Loucy (cell line): Measurements from ENCODE around the gene DUSP23.

Experiments
- EZH2phosphoT487 ChIP-seq: fragments of 200-600 bp; IDR thresholded peaks from 2 replicates; pipeline ENCODE4 v1.6.1; 2018; ENCODE audit warnings: antibody characterized with exemption, mild to moderate bottlenecking, moderate library complexity, borderline replicate concordance
- TF ChIP-seq, protein P1 (sequence below): fragments of 200-600 bp; sonication (generic); conservative IDR thresholded peaks from 2 replicates; pipeline ENCODE4 v1.5.1; 2014; ENCODE audit warnings: mild to moderate bottlenecking, antibody characterized with exemption, low read length

DNA sequence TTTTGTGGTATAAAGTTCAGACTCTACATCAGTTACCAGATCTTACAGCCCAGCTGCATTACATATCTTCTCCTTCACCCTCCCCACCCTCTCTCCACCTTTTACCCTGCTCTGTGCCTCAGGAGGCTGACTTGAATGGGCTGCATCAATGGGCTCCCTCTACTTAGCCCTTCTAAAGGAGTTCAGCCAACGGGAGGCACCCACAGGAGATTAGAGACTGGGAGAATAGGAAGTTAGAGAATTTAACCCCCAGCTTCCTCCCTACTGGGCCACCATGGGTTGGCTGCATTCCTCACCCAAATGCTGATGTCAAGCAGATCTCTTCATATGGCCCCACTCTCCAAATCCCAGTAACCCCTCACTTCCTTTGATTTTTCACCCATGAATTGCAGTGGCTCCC is 17.1 kb upstream of the DUSP23 start:
- TF ChIP-seq, protein P1, sequence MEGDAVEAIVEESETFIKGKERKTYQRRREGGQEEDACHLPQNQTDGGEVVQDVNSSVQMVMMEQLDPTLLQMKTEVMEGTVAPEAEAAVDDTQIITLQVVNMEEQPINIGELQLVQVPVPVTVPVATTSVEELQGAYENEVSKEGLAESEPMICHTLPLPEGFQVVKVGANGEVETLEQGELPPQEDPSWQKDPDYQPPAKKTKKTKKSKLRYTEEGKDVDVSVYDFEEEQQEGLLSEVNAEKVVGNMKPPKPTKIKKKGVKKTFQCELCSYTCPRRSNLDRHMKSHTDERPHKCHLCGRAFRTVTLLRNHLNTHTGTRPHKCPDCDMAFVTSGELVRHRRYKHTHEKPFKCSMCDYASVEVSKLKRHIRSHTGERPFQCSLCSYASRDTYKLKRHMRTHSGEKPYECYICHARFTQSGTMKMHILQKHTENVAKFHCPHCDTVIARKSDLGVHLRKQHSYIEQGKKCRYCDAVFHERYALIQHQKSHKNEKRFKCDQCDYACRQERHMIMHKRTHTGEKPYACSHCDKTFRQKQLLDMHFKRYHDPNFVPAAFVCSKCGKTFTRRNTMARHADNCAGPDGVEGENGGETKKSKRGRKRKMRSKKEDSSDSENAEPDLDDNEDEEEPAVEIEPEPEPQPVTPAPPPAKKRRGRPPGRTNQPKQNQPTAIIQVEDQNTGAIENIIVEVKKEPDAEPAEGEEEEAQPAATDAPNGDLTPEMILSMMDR, result no peak
- TF ChIP-seq EZH2phosphoT487, result no peak
